ENCODE data around the gene DCTD.

DCTD gene

GRCh38 chr4:182866746-182867145 lies 50.4 kb downstream of the DCTD start:
- WGBS, result 73% methylated on average over 5 of the region's 5 CpGs
- H3K4me1 ChIP-seq (ENCODE audit: insufficient read depth, low read length), result peaks cover 21% of the 10 kb centered on the region
- no peaks in the 10 kb centered on the region for H3K36me3 ChIP-seq (ENCODE audit: insufficient read depth, low read length)

GRCh38 chr4:182863501-182863900 lies 53.7 kb downstream of the DCTD start:
- 84% methylated on average over 6 of the region's 6 CpGs for WGBS
- Histone ChIP-seq H3K36me3 (ENCODE audit: insufficient read depth, low read length) (no peaks in the 10 kb centered on the region), H3K9ac (ENCODE audit: low read depth, low read length) (no peak overlapping the region), H3K27ac (ENCODE audit: low read depth, low read length) (no peak overlapping the region), H3K4me3 (ENCODE audit: low read length) (no peak overlapping the region), H3K4me1 (ENCODE audit: insufficient read depth, low read length) (peaks cover 21% of the 10 kb centered on the region), H3K9me3 (ENCODE audit: insufficient read depth, low read depth, low read length) (no peaks in the 10 kb centered on the region), H3K27me3 (ENCODE audit: insufficient read depth, low read length) (no peaks in the 10 kb centered on the region)

More at GRCh38 chr4:182866746-182867145, 50.4 kb downstream of the DCTD start:
- H3K4me3 ChIP-seq (ENCODE audit: low read length), result no peak overlapping the region
- H3K27ac ChIP-seq (ENCODE audit: low read depth, low read length), result no peak overlapping the region
- H3K27me3 ChIP-seq (ENCODE audit: insufficient read depth, low read length), result no peaks in the 10 kb centered on the region
- H3K9me3 ChIP-seq (ENCODE audit: insufficient read depth, low read depth, low read length), result no peaks in the 10 kb centered on the region
- H3K9ac ChIP-seq (ENCODE audit: low read depth, low read length), result no peak overlapping the region

GRCh38 chr4:182862921-182863320 lies 54.3 kb downstream of the DCTD start:
- H3K9me3 ChIP-seq (ENCODE audit: insufficient read depth, low read depth, low read length), result no peaks in the 10 kb centered on the region
- H3K27me3 ChIP-seq (ENCODE audit: insufficient read depth, low read length), result no peaks in the 10 kb centered on the region
- 87% methylated on average over 12 of the region's 12 CpGs for WGBS
- no peaks in the 10 kb centered on the region for H3K36me3 ChIP-seq (ENCODE audit: insufficient read depth, low read length)
- no peak overlapping the region for H3K27ac ChIP-seq (ENCODE audit: low read depth, low read length)
- H3K4me3 ChIP-seq (ENCODE audit: low read length), result no peak overlapping the region
- H3K9ac ChIP-seq (ENCODE audit: low read depth, low read length), result no peak overlapping the region
- H3K4me1 ChIP-seq (ENCODE audit: insufficient read depth, low read length), result peaks cover 21% of the 10 kb centered on the region

- Histone ChIP-seq H3K27ac (ENCODE audit: low read depth, low read length) (no peak overlapping the region), H3K36me3 (ENCODE audit: insufficient read depth, low read length) (no peaks in the 10 kb centered on the region), H3K9ac (ENCODE audit: low read depth, low read length) (no peak overlapping the region), H3K4me1 (ENCODE audit: insufficient read depth, low read length) (peaks cover 21% of the 10 kb centered on the region), H3K9me3 (ENCODE audit: insufficient read depth, low read depth, low read length) (no peaks in the 10 kb centered on the region), H3K27me3 (ENCODE audit: insufficient read depth, low read length) (no peaks in the 10 kb centered on the region), H3K4me3 (ENCODE audit: low read length) (no peak overlapping the region)
- WGBS, result 74% methylated on average over 17 of the region's 17 CpGs
Observed at GRCh38 chr4:182862141-182862875, 54.9 kb downstream of the DCTD start.

- Histone ChIP-seq H3K36me3 (ENCODE audit: insufficient read depth, low read length) (no peaks in the 10 kb centered on the region), H3K9ac (ENCODE audit: low read depth, low read length) (no peak overlapping the region), H3K27ac (ENCODE audit: low read depth, low read length) (no peak overlapping the region), H3K4me1 (ENCODE audit: insufficient read depth, low read length) (peaks cover 14% of the 10 kb centered on the region), H3K27me3 (ENCODE audit: insufficient read depth, low read length) (no peaks in the 10 kb centered on the region), H3K9me3 (ENCODE audit: insufficient read depth, low read depth, low read length) (no peaks in the 10 kb centered on the region), H3K4me3 (ENCODE audit: low read length) (no peak overlapping the region)
- WGBS, result 82% methylated on average over 10 of the region's 10 CpGs
Observed at GRCh38 chr4:182861346-182861745, 55.8 kb downstream of the DCTD start.

GRCh38 chr4:182859730-182860129 lies 57.5 kb downstream of the DCTD start:
- WGBS, result 91% methylated on average over 2 of the region's 2 CpGs
- H3K36me3 ChIP-seq (ENCODE audit: insufficient read depth, low read length), result no peaks in the 10 kb centered on the region
- no peak overlapping the region for H3K4me3 ChIP-seq (ENCODE audit: low read length)
- no peak overlapping the region for H3K9ac ChIP-seq (ENCODE audit: low read depth, low read length)
- no peaks in the 10 kb centered on the region for H3K27me3 ChIP-seq (ENCODE audit: insufficient read depth, low read length)
- H3K9me3 ChIP-seq (ENCODE audit: insufficient read depth, low read depth, low read length), result no peaks in the 10 kb centered on the region
- peaks cover 6% of the 10 kb centered on the region for H3K4me1 ChIP-seq (ENCODE audit: insufficient read depth, low read length)
- H3K27ac ChIP-seq (ENCODE audit: low read depth, low read length), result no peak overlapping the region

- no peak overlapping the region for H3K4me3 ChIP-seq (ENCODE audit: low read length)
- no peaks in the 10 kb centered on the region for H3K9me3 ChIP-seq (ENCODE audit: insufficient read depth, low read depth, low read length)
- no peaks in the 10 kb centered on the region for H3K27me3 ChIP-seq (ENCODE audit: insufficient read depth, low read length)
- H3K9ac ChIP-seq (ENCODE audit: low read depth, low read length), result no peak overlapping the region
- no peaks in the 10 kb centered on the region for H3K36me3 ChIP-seq (ENCODE audit: insufficient read depth, low read length)
- 95% methylated on average over 4 of the region's 4 CpGs for WGBS
- H3K4me1 ChIP-seq (ENCODE audit: insufficient read depth, low read length), result peaks cover 6% of the 10 kb centered on the region
- no peak overlapping the region for H3K27ac ChIP-seq (ENCODE audit: low read depth, low read length)
Observed at GRCh38 chr4:182858711-182859110, 58.5 kb downstream of the DCTD start.

- Histone ChIP-seq H3K36me3 (ENCODE audit: insufficient read depth, low read length) (no peaks in the 10 kb centered on the region), H3K4me3 (ENCODE audit: low read length) (no peak overlapping the region), H3K27ac (ENCODE audit: low read depth, low read length) (no peak overlapping the region), H3K27me3 (ENCODE audit: insufficient read depth, low read length) (no peaks in the 10 kb centered on the region), H3K9ac (ENCODE audit: low read depth, low read length) (no peak overlapping the region), H3K4me1 (ENCODE audit: insufficient read depth, low read length) (peaks cover under 1% of the 10 kb centered on the region; the same call in 1 of the 2 replicates), H3K9me3 (ENCODE audit: insufficient read depth, low read depth, low read length) (no peaks in the 10 kb centered on the region)
- 95% methylated on average over 15 of the region's 15 CpGs for WGBS
Observed at GRCh38 chr4:182856862-182857261, 60.3 kb downstream of the DCTD start.

- no peak overlapping the region for H3K27ac ChIP-seq (ENCODE audit: low read depth, low read length)
- no peaks in the 10 kb centered on the region for H3K9me3 ChIP-seq (ENCODE audit: insufficient read depth, low read depth, low read length)
- 96% methylated on average over 13 of the region's 13 CpGs for WGBS
- H3K4me1 ChIP-seq (ENCODE audit: insufficient read depth, low read length), result no peaks in the 10 kb centered on the region
- no peak overlapping the region for H3K9ac ChIP-seq (ENCODE audit: low read depth, low read length)
- no peaks in the 10 kb centered on the region for H3K36me3 ChIP-seq (ENCODE audit: insufficient read depth, low read length)
- no peaks in the 10 kb centered on the region for H3K27me3 ChIP-seq (ENCODE audit: insufficient read depth, low read length)
- H3K4me3 ChIP-seq (ENCODE audit: low read length), result no peak overlapping the region
Observed at GRCh38 chr4:182855877-182856276, 61.3 kb downstream of the DCTD start.

GRCh38 chr4:182855312-182855711 lies 61.9 kb downstream of the DCTD start:
- Histone ChIP-seq H3K9me3 (ENCODE audit: insufficient read depth, low read depth, low read length) (no peaks in the 10 kb centered on the region), H3K36me3 (ENCODE audit: insufficient read depth, low read length) (no peaks in the 10 kb centered on the region), H3K4me3 (ENCODE audit: low read length) (no peak overlapping the region), H3K27ac (ENCODE audit: low read depth, low read length) (no peak overlapping the region), H3K4me1 (ENCODE audit: insufficient read depth, low read length) (no peaks in the 10 kb centered on the region), H3K9ac (ENCODE audit: low read depth, low read length) (no peak overlapping the region), H3K27me3 (ENCODE audit: insufficient read depth, low read length) (no peaks in the 10 kb centered on the region)
- 96% methylated on average over 12 of the region's 12 CpGs for WGBS

GRCh38 chr4:182854466-182854865 lies 62.7 kb downstream of the DCTD start:
- Histone ChIP-seq H3K36me3 (ENCODE audit: insufficient read depth, low read length) (no peaks in the 10 kb centered on the region), H3K27me3 (ENCODE audit: insufficient read depth, low read length) (no peaks in the 10 kb centered on the region), H3K4me3 (ENCODE audit: low read length) (no peak overlapping the region), H3K9me3 (ENCODE audit: insufficient read depth, low read depth, low read length) (no peaks in the 10 kb centered on the region), H3K9ac (ENCODE audit: low read depth, low read length) (no peak overlapping the region), H3K27ac (ENCODE audit: low read depth, low read length) (no peak overlapping the region), H3K4me1 (ENCODE audit: insufficient read depth, low read length) (no peaks in the 10 kb centered on the region)
- 93% methylated on average over 8 of the region's 8 CpGs for WGBS

All from HUES64 (cell line).